HEK293T (cell line): ENCODE data around the gene BRAF.
"Not testable (repeated sequence)": the region's sequence is repeated elsewhere in the genome, so short reads cannot be mapped to it uniquely, and the experiment has no call there.

Experiments used
- CTCF ChIA-PET: fragments of 350-600 bp; formaldehyde crosslinking; extraction: SDS; loops from one replicate; lab custom pipeline; 2021; ENCODE audit warnings: antibody characterized with exemption, inconsistent platforms; lab: Yijun Ruan, JAX
- POLR2A ChIA-PET: fragments of 350-600 bp; formaldehyde crosslinking; extraction: SDS; loops from one replicate; lab custom pipeline; 2020; ENCODE audit warnings: antibody characterized with exemption, inconsistent platforms; lab: Yijun Ruan, JAX
- DNase-seq: peaks from one replicate; pipeline ENCODE4 v3.0.0; 2012; ENCODE audit warnings: mixed read lengths; ENCODE audit errors: extremely low spot score
- ARNT ChIP-seq: fragments of 450-650 bp; IDR thresholded peaks from 2 replicates; pipeline ENCODE4 v1.6.1; 2017; ENCODE audit warnings: mild to moderate bottlenecking
- BHLHE40 ChIP-seq: fragments of 450-650 bp; IDR thresholded peaks from 2 replicates; pipeline ENCODE4 v1.6.1; 2016; ENCODE audit warnings: mild to moderate bottlenecking, moderate library complexity, borderline replicate concordance
- CTBP1 ChIP-seq: fragments of 450-650 bp; IDR thresholded peaks from 2 replicates; pipeline ENCODE4 v1.6.1; 2016; ENCODE audit warnings: borderline replicate concordance
- ELF4 ChIP-seq: fragments of 450-650 bp; IDR thresholded peaks from 2 replicates; pipeline ENCODE4 v1.6.1; 2017; ENCODE audit warnings: antibody characterized with exemption
- FOXA1 ChIP-seq: fragments of 450-650 bp; IDR thresholded peaks from 2 replicates; pipeline ENCODE4 v1.6.1; 2016; ENCODE audit warnings: mild to moderate bottlenecking
- FOXK2 ChIP-seq: fragments of 450-650 bp; IDR thresholded peaks from 2 replicates; pipeline ENCODE4 v1.6.1; 2016; ENCODE audit warnings: mild to moderate bottlenecking
- FOXM1 ChIP-seq: fragments of 450-650 bp; IDR thresholded peaks from 2 replicates; pipeline ENCODE4 v1.6.1; 2017; ENCODE audit warnings: mild to moderate bottlenecking, borderline replicate concordance
- HDGF ChIP-seq: fragments of 450-650 bp; IDR thresholded peaks from 2 replicates; pipeline ENCODE4 v1.6.1; 2017; ENCODE audit warnings: antibody characterized with exemption, borderline replicate concordance
- L3MBTL2 ChIP-seq: fragments of 450-650 bp; conservative IDR thresholded peaks from 2 replicates; pipeline ENCODE4 v1.6.1; 2016; ENCODE audit warnings: mild to moderate bottlenecking
- LEF1 ChIP-seq: fragments of 450-650 bp; IDR thresholded peaks from 2 replicates; pipeline ENCODE4 v1.6.1; 2017; ENCODE audit warnings: mild to moderate bottlenecking, borderline replicate concordance
- NFRKB ChIP-seq: fragments of 450-650 bp; IDR thresholded peaks from 2 replicates; pipeline ENCODE4 v1.6.1; 2016; ENCODE audit warnings: mild to moderate bottlenecking, moderate library complexity
- SP1 ChIP-seq: fragments of 450-650 bp; IDR thresholded peaks from 2 replicates; pipeline ENCODE4 v1.6.1; 2017
- SUZ12 ChIP-seq: fragments of 450-650 bp; IDR thresholded peaks from 2 replicates; pipeline ENCODE4 v1.6.1; 2016; ENCODE audit warnings: mild to moderate bottlenecking
- TARDBP ChIP-seq: fragments of 450-650 bp; IDR thresholded peaks from 2 replicates; pipeline ENCODE4 v1.6.1; 2016
- ZNF384 ChIP-seq: fragments of 450-650 bp; IDR thresholded peaks from 2 replicates; pipeline ENCODE4 v1.6.1; 2016
- TF ChIP-seq, protein P1 (sequence below): fragments of 450-650 bp; IDR thresholded peaks from 2 replicates; pipeline ENCODE4 v1.6.1; 2016

Gene BRAF

DNA sequence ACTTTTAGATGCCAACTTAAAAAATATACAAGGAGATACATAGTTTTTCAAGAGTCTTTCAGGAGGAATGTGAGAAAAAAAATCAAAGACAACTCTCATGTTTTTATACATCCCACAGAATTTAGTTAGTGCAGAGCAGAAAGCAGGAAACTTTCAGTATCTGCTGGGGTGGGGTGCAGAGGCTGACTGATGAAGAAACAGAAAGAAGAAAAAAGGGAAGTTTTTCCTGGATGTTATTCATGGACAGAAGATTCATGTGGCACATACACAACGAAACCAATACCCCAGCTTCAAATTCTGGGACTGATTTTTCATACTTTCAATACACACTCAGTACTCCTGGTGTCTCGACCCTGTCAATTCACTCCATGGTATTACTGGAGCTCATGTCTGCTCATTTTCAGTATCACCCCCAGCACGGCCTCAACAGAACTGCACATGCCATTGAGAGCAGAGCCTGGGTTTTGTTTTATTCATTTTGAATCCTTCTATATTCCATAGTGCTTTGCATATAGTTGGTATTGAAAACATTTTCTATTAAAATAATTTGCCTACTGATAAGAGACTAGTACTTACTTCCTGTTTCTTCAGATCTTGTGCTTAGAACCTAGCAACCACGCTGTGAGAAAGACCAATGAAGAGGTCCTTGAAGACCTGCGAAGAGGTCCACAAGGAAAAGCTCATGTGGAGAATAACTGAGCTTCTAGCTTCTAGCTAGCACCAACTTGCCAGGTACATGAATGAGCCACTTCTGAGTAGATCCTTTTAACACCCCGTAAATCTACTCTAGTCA lies 179.3 kb downstream of the BRAF start:
- ChIA-PET CTCF (no interaction called here), POLR2A (no interaction called here)
- no peak for DNase-seq
- TF ChIP-seq HDGF, result no peak
- TF ChIP-seq CTBP1, result no peak
- TF ChIP-seq LEF1, result no peak
- TF ChIP-seq NFRKB, result no peak
- TF ChIP-seq FOXK2, result no peak

DNA sequence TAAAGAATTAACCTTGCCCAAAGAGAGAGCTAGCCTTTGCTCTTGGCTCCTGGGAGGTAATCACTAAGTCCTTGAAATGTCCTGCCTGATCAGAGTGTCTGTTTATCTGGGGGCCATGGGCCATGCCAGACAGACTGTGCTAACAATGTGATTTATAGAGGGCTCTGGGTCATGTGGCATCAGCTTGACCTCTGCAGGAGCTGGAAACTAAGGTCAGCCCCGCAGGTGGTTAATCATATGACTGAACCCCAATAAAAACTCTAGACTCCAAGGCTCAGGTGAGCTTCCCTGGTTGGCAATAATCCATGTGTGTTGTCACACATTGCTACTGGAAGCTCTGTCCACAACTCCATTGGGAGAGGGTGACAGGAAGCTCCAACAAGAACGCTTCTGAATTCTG lies 180.7 kb downstream of the BRAF start:
- CTCF ChIA-PET, result interaction anchor here (0.6 kb wide), 1 partner anchor 8 kb away, joined by 3 read pairs; no protein-coding TSS in a partner anchor
- TF ChIP-seq ZNF384 (no peak), SUZ12 (no peak), LEF1 (no peak), FOXK2 (no peak), BHLHE40 (no peak), NFRKB (no peak), ELF4 (no peak)
- POLR2A ChIA-PET, result no interaction called here
- DNase-seq, result no peak

DNA sequence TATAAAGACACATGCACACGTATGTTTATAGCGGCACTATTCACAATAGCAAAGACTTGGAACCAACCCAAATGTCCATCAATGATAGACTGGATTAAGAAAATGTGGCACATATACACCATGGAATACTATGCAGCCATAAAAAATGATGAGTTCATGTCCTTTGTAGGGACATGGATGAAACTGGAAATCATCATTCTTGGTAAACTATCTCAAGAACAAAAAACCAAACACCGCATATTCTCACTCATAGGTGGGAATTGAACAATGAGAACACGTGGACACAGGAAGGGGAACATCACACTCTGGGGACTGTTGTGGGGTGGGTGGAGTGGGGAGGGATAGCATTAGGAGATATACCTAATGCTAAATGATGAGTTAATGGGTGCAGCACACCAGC lies 181.5 kb downstream of the BRAF start:
- DNase-seq, CTCF ChIA-PET, POLR2A ChIA-PET: not testable (repeated sequence)

DNA sequence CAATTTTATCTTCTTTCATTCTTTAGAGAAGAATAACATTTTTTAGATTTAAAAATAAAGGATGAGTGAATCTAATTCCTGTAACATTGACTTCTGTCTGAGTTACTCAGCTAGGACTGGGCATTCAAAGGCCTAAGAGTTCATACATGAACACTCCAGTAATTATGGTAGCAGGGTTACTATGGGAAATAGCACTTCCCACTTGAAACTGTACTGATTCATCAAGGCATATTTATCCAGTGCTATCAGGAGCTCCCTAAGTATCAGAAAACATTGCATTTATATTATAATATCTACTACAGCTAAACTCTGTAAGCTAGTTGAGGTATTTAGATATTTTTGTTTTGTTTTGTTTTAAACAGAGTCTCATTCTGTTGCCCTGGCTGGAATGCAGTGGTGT lies 186.4 kb downstream of the BRAF start:
- TF ChIP-seq, protein P1, sequence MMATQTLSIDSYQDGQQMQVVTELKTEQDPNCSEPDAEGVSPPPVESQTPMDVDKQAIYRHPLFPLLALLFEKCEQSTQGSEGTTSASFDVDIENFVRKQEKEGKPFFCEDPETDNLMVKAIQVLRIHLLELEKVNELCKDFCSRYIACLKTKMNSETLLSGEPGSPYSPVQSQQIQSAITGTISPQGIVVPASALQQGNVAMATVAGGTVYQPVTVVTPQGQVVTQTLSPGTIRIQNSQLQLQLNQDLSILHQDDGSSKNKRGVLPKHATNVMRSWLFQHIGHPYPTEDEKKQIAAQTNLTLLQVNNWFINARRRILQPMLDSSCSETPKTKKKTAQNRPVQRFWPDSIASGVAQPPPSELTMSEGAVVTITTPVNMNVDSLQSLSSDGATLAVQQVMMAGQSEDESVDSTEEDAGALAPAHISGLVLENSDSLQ, result no peak
- TF ChIP-seq HDGF (no peak), ARNT (no peak), SUZ12 (no peak), CTBP1 (no peak), FOXK2 (no peak), NFRKB (no peak), LEF1 (no peak), SP1 (no peak), L3MBTL2 (no peak), ZNF384 (no peak), FOXA1 (no peak), BHLHE40 (no peak), ELF4 (no peak), TARDBP (no peak)
- ChIA-PET POLR2A (interaction anchor here (0.8 kb wide), 1 partner anchor 41 kb away, joined by 3 read pairs; no protein-coding TSS in a partner anchor), CTCF (interaction anchor here (0.8 to 1.3 kb wide), 3 partner anchors 9 to 63 kb away, joined by 3 to 6 read pairs (median 4); no protein-coding TSS in a partner anchor)
- DNase-seq, result no peak

DNA sequence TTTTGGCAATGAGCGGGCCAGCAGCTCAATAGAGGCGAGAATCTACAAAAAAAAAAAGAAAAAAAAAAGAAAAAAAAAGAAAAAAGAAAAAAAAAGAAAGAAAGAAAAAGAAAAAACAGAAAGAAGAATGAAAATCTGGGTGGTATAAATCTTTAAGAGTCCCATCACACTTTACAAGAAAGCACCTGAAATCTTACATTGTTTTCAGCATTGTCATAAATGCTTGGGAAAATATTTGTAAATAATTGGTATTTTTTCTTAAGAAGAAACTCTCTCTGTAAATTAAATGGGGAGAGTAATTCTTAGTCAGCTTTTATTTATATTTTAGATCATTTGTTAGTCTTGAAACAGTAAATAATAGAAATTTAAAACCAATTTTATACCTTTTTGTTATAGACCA lies 190.0 kb downstream of the BRAF start:
- no peak for DNase-seq
- CTCF ChIA-PET, result no interaction called here
- no peak for TF ChIP-seq SP1
- no peak for TF ChIP-seq FOXM1
- no peak for TF ChIP-seq NFRKB
- no peak for TF ChIP-seq LEF1
- TF ChIP-seq HDGF, result no peak
- TF ChIP-seq TARDBP, result no peak
- TF ChIP-seq FOXK2, result no peak
- no peak for TF ChIP-seq ZNF384
- TF ChIP-seq ELF4, result no peak
- TF ChIP-seq L3MBTL2, result no peak
- no peak for TF ChIP-seq BHLHE40
- TF ChIP-seq SUZ12, result no peak
- TF ChIP-seq, protein P1, result no peak
- TF ChIP-seq CTBP1, result no peak
- no peak for TF ChIP-seq ARNT
- TF ChIP-seq FOXA1, result no peak
- POLR2A ChIA-PET, result no interaction called here

DNA sequence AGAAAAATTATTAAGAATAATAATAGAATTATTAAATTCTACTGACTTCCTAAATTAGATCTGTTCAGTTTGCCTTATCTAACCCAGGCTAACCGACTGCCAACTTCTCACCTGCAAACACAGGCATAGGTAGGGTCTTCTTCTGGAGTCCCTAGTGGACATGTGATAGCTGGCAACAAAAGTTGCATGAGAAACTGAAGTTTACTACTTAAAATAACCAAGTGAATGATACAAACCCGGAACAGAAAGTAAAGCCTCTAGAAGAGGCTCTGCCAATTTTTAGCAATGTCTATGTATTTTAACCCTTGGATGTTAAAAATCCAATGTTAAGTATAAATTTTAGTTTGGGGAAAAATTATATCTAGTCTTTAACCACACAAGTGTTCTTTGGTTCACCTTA lies 190.6 kb downstream of the BRAF start:
- TF ChIP-seq L3MBTL2, result no peak
- TF ChIP-seq FOXM1, result no peak
- TF ChIP-seq BHLHE40, result no peak
- no peak for TF ChIP-seq ARNT
- TF ChIP-seq FOXA1, result no peak
- TF ChIP-seq LEF1, result no peak
- no peak for TF ChIP-seq SP1
- TF ChIP-seq HDGF, result no peak
- TF ChIP-seq ELF4, result no peak
- no peak for TF ChIP-seq ZNF384
- TF ChIP-seq NFRKB, result no peak
- no peak for TF ChIP-seq FOXK2
- no peak for TF ChIP-seq CTBP1
- TF ChIP-seq SUZ12, result no peak
- TF ChIP-seq, protein P1, result no peak
- no peak for TF ChIP-seq TARDBP
- no peak for DNase-seq
- POLR2A ChIA-PET, result no interaction called here
- CTCF ChIA-PET, result no interaction called here
